Stimulated activated CD8-positive, alpha-beta memory T cell treated with anti-CD3 and anti-CD28 coated beads, Interleukin-7, amount 100 ng/mL, for 1 hour (primary cell): ENCODE measurements around the gene GSG1L.

Source experiments
- DNase-seq, 2 donors: peaks; one replicate each; pipeline ENCODE4 v3.0.0-alpha.2; 2020; ENCODE audit warnings: low read depth in 2 of 2

The GSG1L gene

DNA sequence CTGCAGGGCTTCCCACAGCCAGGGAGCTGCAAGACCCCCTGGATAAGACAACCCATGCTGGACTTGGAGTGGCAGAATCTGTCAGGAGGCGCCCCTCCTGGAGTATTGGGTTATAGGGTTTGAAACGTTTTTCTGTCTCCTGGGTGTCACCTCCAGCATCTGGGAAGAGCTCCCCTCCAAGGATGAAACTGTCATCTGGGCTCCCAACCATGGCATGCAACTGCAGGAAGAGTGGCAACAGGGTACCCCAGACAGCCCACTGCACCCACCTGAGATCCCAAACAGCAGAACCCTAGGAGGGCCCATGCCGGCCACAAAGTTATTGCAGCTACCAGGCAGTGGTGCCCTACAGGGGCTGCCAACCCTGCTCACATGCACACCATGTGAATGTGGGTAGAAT is 636 bp upstream of the GSG1L start:
- no peak for DNase-seq

DNA sequence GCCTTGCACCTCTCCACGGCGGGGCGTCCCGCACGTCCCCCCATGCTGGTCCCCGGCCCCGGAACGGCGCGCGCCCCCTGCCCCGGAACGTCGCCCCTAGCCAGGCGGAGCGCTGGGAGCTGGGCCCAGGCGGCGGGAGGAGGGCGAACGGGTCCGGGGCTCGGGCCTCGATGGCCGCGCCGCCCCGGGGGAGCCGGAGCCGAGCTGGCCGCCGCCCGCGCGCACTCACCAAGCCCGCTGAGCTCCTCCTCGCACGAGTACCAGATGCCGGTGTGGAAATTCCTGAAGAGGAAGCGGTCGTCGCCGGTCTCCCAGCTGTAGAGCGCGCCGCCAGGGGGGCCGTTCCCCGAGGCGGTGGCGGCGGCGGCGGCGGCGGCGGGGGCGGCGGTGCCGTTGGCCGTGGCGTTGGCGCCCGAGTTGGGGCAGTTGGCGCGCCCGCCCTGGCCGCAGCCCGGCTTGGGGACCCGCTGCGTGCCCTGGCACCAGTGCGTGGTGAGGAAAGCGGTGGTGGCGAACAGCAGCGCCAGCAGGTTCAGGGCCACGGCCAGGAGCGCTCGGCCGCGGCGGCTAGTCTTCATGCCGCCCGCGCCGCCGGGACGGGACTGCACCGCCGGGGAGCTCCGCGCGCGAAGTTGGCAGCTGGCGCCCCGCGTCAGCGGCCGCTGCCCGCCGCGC is 530 bp downstream of the GSG1L start:
- no peak for DNase-seq

DNA sequence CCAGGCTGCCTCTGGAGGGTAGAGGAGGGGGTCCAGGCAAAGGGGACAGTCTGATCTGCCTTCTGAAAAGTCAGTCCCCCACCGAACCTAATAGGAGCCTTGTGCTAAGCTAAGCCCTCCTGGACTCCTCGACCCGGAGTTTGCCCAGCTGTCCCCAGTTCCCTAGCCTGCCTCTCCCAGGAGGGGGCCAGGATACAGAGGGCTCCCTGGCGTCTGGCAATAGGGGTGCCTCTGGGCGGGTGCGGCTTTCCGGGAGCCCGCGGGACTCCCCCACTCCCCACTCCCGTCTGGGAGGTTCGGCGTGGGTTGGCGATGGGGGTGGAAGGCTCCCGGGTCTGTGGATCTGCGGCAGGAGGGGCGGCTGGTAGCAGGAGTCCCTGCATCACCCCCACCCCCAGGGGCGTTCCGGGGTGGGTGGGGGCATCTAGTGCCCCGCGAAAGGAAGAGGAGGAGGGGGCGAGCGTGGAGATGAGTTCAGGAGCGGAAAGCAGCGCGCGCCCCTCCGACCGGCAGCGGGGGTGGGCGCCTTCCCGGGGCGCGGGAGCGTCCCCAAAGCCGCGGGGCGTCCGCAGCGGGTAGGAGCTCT is 1.2 kb downstream of the GSG1L start:
- DNase-seq = no peak

DNA sequence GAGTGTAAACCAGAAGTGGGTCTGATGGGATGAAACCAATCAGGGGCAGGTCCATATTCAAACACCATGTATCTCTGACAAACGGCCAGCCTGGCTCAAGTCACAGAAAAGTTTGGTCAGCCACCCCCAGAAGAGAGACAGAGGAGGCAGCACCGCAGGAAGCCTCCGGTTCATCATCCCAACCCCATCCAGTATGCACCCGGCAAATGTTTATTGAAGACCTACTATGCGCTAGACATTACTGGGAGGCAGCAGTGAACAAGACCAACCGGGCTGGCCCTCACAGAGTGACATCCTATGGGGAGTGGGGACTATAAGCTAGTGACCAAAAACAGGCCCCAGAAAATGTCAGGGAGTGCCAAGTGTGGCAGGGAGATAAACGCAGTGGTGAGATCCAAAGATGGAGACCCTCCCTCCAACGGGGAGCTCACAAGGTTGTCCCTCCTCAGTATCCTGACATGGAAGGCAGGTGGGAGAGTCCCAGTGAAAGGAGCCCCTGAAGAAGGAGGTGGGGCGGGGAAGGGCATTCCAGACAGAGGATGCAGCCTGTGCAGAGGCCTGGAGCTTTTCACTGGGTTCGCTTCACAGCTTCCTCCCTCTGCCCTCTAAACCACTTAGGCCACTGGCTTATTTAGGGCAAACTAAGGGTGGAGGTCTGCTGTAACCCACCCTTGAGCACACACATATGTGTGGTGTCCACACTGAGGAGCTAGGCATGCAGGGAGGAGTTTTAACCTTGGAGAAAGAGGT is 2.0 kb downstream of the GSG1L start:
- no peak for DNase-seq

DNA sequence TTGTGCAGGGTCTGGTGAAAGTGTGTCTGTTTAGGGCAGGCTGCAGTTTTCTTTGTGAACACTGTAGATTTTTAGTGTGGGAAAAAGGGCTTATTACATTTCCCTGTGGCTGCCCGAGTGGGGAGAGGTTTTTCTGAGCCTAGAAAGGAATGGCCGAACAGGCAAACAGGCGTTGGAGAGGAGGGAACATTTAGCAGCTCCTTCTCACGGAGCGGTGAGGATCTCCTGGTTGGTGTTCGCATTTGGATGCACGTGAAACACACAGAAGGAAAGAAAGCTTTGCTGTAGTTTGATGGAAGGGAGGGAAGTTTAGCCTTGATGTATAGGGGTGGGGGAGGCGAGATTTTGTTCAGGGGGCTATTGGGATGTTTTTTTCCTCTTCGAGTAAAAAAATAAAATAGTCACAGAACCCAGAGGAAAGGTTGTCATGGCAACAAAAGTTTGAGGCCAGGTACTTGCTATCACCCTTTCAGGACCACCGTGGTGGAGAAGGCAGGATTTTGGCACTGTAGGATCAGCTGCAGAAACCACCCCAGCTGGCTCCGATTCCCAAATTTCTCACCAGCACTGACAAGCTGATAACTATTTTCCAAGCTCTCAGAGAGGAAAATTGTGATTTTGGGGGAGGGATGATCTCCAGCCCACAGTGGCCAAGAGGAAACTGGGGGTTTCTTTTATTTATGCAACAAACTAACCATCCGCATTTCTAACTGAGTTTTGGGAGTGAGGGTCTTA is 3.5 kb downstream of the GSG1L start:
- no peak for DNase-seq

DNA sequence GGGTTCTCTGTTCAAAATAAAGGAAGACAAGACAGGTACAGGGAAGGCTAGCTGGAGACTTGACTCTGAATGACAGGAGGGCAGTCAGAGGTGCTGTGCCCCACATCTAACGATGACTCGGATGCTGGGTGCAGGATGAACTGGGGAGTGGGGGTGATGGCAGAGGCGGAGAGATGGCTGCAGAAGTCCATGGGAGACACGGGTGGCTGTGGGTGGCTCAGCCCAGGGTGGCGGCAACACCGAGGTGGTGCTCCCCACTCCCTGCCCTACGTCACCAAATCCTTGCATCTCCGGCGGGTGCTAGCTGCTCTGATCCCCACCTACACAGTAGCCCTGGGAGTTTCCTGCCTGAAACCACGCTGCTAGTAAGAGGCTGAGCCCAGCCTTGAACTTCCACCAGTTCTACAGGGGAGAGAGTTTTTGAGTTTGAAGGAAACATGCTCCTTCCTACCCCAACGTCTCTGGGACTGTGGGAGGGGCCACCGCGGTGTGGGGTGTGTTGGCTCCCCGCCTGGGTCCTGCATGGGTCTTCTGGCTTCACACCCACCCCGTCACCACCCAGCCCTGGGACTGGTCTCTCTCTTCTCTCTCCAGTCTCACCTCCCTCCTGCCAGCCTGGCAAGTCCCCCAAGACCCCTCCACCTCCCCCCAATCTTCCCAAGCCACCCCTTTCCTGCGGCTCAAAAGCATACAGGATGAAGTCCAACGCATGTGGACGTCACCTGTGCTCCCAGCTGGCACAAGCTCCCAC is 4.5 kb downstream of the GSG1L start:
- DNase-seq = no peak

DNA sequence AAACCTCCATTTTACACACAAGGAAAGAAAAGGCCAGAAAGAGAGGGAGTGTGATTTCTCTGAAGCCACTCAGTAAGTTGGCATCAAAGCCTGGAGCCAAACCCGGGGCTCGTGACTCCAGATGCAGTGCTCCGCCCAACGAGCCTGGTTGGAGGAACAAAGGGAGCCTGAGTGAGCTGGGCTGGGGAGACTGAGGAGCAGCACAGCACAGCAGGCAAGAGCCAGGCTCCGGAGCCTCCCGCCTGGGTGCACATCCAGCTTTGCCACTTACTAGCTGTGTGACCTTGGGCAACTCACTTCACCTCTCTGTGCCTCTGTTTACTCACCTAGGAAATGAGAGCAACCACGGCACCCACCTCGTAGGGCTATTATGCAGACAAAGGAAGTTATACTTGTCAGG is 5.6 kb downstream of the GSG1L start:
- no peak for DNase-seq

DNA sequence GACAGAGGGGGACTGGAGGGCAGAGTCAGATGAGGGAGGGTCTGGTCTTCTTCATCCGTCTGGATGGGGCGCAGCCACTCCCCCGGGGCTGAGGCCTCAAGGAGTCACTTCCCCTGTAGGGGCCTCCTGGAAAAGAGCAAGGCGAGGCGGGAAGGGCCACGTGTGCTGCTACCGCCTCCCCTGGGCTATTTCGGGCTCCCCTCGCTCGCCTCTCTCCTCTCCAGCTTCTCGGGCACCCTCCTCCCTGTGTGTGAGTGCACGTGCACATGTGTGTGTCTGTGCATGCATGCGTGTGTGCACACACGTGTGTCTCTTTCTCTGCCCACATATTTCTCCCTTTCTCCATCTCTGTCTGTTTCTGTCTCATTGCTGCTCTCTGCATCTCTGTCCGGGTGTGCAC is 10.1 kb downstream of the GSG1L start:
- DNase-seq = no peak

DNA sequence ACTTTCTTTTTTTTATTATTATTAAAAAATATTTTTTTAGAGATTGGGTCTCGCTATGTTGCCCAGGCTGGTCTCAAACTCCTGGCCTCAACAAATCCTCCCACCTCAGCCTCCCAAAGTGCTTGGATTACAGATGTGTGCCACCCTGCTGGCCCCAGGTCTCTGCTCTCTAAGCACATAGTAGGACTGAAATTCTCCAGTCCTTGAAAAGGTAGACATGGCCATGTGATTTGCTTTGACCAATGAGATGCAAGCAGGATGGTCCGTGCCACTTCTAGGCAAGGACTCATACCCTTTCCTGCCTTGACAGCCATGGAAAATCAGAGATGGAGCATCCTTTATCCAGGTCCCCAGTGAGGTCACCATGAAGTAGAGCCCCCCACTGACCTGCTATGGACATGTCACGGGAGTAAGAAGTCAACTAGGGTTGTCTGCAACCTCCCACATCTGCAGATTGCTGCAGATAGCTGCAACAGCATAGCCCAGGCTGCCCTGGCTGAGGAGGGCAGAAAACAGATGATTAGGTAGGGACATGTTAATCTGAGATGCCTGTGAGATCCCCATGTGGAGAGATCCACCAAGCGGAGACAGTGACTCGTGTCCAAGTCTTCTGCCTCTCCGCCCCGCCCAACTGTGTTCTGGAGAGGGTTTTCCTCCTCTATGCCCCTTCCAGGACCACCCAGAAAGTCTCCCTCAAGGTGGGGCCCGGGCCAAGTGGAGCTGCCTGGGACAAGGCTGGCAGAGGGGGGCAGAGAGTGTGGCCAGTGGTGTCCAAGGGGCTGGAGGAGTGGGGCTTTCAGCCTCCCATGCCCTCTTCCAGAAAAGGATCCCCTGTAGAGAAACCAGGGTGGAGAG is 11.0 kb downstream of the GSG1L start:
- no peak for DNase-seq

DNA sequence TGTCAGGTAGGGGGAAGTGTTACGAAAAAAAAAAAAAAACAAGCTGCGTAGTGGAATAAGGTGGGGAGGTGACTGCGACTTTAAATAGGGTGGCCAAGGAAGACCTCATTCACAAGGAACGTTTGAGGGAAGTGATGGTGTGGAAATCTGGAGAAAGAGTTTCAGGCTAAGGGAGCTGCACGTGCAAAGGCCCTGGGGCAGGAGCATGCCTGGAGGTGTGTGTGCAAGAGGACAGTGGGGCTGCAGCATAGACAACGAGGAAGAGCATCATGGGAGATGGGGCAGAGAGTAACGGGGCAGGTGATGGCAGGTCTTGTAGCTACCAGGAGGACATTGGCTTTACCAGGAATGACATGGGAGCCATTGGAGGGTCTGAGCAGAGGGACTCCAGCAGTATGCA is 12.0 kb downstream of the GSG1L start:
- DNase-seq = no peak

DNA sequence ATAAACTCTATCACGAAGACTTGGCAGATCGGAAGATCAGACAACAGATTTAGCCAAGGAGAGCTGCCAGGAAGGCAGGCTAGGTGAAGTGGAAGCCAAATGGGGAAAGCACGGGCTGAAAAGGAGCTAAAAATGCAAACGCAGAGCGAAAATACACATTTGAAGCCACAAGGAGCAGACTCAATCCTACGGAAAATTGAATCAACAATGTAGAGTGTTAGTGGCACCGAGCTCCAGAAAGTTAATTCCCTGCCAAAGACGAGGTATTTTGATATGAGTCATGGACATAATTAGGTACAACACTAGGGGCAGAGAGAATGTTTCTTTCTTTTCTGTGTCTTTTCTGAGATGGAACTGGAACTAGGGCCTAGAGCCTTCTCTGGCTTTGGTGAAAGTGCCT is 20.7 kb downstream of the GSG1L start:
- no peak for DNase-seq

DNA sequence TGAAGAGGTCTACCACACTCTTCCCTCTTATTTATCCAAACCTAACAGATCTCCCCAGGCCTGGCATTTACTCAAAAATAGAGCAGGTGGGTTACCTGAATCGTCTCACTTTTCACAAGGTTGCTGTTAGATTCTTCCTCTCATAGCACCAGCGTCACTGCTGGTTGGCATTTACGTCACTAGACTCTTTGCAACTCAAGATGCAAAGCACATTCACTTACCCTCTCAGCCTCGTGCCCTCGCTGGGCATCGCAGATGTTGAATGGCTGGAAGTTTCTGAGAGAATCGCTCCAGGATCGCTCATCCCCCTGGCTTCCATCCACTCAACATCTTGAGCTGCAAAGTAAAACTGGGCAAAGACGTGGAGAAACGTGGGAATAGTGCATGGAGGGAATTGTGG is 21.9 kb downstream of the GSG1L start:
- no peak for DNase-seq

DNA sequence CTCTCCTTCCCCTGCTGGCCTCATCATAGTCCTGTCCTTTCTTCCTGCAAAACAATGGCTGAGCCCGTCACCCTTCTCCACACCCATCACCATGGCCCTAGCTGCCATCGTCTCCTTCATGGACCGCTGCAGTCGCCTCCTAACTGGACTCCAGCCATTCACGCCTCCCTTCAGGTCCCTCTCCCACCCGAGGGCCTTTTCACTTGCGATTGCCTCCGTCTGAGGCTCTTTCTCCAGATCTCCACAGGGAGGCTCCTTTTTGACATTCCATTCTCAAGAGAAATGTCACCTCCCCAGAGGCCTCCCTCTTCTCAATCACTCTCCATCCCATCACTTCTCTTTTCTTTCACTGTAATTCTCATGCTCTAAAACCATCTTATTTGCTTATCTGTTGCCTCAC is 23.5 kb downstream of the GSG1L start:
- no peak for DNase-seq

DNA sequence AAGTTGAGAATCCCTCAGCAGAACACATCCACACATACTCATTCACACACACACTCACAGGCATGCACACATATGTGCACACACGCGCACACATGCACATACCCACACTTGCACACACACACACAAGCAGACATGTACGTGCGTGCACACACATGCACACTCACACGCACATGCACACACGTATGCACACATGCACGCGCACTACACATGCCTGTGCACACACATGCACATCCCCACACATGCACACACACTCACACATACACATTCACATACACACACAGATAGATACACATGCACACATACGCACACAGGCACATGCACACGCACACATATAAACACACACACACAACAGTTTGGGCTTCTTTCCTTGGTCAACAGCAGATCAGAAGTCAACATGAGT is 24.0 kb downstream of the GSG1L start:
- DNase-seq = no peak

DNA sequence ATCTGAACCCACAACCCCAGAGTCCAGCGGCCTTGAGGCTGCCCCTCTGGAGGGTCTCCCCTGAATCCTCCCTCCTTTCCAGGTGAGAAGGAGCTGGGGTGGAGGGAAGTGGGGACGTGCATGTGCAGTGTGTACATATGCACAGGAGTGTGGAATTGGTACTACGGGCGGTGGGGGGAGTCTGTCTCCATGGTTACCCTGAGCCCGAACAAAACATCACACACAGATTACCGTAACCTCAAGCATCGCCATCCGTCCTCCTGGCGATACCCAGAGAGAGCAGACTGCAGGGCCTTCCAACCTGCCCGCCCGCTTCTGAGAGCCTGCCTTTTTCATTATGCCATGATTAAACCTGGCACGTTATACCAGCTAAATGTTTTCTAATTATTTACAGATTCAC is 25.1 kb downstream of the GSG1L start:
- no peak for DNase-seq

DNA sequence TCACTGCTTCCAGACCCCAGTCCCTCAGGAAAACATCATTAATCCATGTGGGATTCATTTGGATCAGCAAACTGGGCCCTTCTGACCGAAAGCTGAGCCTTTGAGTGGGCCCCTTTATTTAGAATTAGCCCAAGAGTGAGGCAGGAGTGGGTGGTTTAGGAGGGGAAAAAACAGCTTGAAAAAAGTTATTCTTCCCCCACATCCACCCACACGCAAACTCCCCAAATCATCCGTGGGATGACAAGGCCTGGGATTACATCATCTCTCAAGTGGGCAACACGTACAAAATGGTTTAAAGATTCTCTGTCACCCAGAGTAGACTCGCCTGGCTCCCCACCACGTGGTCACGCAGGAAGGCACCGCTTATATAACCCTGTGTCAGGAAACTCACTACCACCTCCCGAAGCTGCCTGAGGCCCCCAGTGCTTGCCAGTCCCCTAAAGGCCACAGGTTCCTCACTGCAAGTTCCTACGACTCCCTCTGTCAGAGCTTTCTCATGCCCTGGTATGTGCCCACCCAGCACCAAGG is 27.6 kb downstream of the GSG1L start:
- no peak for DNase-seq

DNA sequence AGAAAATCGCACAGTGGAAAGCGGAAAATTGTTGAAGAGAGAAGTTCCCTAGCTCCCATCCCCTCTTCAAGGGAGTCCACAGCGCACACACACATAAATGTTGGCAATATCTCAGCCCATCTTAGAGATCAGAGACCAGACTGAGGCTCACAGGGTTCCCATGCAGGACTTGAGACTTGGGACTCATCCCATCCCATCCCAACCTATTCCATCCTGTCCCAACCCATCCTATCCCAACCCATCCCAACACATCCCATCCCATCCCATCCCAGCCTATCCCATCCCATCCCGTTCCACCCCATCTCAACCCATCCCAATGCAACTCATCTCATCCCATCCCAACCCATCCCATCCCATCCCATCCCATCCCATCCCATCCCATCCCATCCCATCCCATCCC is 29.6 kb downstream of the GSG1L start:
- no peak for DNase-seq

DNA sequence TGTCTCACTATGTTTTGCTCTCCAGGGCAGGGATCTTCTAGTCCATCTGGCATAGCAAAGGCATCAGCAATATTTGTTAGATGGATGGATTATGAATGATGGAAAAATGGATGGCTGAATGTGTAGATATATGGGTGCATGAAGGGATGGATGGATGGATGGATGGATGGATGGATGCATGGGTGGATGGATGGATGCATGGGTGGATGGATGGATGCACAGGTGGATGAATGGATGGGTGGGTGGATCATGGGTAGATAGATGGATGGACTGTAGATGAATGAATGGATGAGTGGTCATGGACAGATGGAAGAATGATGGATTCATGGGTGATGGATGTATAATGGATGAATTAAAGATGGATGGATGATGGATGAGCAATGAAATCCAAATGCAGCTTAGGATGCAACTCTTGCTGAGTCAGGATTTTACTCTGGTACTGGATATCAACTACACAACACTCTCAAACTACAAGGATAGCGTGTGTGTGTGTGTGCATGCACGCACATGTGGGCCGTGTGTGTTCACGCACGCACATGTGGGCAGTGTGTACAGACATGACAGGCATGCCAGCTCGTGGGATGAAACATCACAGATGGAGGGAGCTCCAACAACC is 34.0 kb downstream of the GSG1L start:
- DNase-seq = no peak

DNA sequence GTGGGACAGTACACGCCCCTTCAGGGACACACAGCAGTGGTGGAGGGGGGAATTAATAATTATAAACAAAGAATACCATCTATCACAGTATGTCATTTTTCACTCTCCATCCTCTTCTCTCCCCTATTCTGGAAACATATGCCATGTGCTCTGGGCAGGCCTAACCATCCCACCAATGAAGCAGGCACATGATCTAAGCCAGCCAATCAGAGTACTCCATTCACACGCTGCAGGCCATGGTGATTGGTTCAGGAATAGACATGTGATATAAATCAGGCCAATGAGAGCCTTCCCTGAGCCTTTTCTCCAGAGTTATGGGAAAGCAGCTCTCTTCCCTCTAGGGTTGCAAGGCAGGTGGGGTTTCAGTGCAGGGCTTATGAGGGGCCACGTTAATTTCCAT is 36.5 kb downstream of the GSG1L start:
- DNase-seq = no peak

DNA sequence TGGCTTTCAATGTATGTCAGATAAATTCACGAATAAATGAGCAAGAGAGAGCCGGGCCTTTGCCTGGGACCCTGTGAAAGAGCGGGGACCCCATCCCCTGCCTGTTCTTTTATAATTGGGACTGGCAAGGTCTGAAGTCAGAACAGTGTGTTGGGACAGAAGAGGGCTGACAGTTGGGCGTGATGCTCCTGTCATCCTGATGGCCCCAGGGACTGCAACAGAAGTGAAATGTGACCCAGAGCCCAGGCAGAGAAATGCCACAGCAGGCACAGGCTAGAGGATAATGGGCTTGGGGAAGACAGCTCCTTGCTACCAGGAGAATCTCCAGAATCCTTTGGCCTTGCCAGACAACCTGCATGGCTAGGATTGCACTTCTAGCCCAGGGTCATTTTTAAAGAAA is 37.9 kb downstream of the GSG1L start:
- DNase-seq = no peak
